HG03469 (cell line): ENCODE measurements around the gene RBM20.
A peak's percentile ranks its signal among the peaks of the same experiment; 100 is the strongest.

Experiments
- ATAC-seq: cut with Tn5 transposase; IDR thresholded peaks from one replicate; pipeline ENCODE4 v1.9.1; 2021; ENCODE audit warnings: mild to moderate bottlenecking, moderate library complexity, moderate number of reproducible peaks; ENCODE audit not compliant: unreplicated experiment

Gene RBM20

GRCh38 chr10:110845192-110845755 lies 201.1 kb downstream of the RBM20 start:
- no peak for ATAC-seq

- no peak for ATAC-seq
Measured at GRCh38 chr10:110845756-110846620, 201.9 kb downstream of the RBM20 start.

GRCh38 chr10:110847374-110847773 lies 203.2 kb downstream of the RBM20 start:
- no peak for ATAC-seq

GRCh38 chr10:110848106-110848505 lies 204.0 kb downstream of the RBM20 start:
- ATAC-seq: no peak

- no peak for ATAC-seq
Measured at GRCh38 chr10:110850099-110850498, 206.0 kb downstream of the RBM20 start.

GRCh38 chr10:110851020-110851612 lies 207.0 kb downstream of the RBM20 start:
- ATAC-seq: no peak

GRCh38 chr10:110852255-110852896 lies 208.2 kb downstream of the RBM20 start:
- ATAC-seq: no peak

- no peak for ATAC-seq
Measured at GRCh38 chr10:110852947-110853346, 208.8 kb downstream of the RBM20 start.

GRCh38 chr10:110853921-110854605 lies 209.9 kb downstream of the RBM20 start:
- ATAC-seq: no peak

- peak; percentile 26 for ATAC-seq
Measured at GRCh38 chr10:110857265-110858171, 213.4 kb downstream of the RBM20 start.

- ATAC-seq: no peak
Measured at GRCh38 chr10:110858297-110858934, 214.3 kb downstream of the RBM20 start.

- no peak for ATAC-seq
Measured at GRCh38 chr10:110859206-110859972, 215.3 kb downstream of the RBM20 start.

GRCh38 chr10:110859973-110860376 lies 215.8 kb downstream of the RBM20 start:
- no peak for ATAC-seq

- peak; percentile 51 for ATAC-seq
Measured at GRCh38 chr10:110860576-110861241, 216.6 kb downstream of the RBM20 start.

GRCh38 chr10:110861476-110861875 lies 217.3 kb downstream of the RBM20 start:
- no peak for ATAC-seq

- ATAC-seq: no peak
Measured at GRCh38 chr10:110861930-110862649, 218.0 kb downstream of the RBM20 start.

- ATAC-seq: no peak
Measured at GRCh38 chr10:110862961-110863360, 218.8 kb downstream of the RBM20 start.
